HEK293T (cell line): Measurements from ENCODE around the gene SOCS6.
"Not testable (repeated sequence)": the region's sequence is repeated elsewhere in the genome, so short reads cannot be mapped to it uniquely, and the experiment has no call there.

Experiments
- BHLHE40 ChIP-seq: fragments of 450-650 bp; IDR thresholded peaks from 2 replicates; pipeline ENCODE4 v1.6.1; 2016; ENCODE audit warnings: mild to moderate bottlenecking, moderate library complexity, borderline replicate concordance
- FOXA1 ChIP-seq: fragments of 450-650 bp; IDR thresholded peaks from 2 replicates; pipeline ENCODE4 v1.6.1; 2016; ENCODE audit warnings: mild to moderate bottlenecking
- FOXM1 ChIP-seq: fragments of 450-650 bp; IDR thresholded peaks from 2 replicates; pipeline ENCODE4 v1.6.1; 2017; ENCODE audit warnings: mild to moderate bottlenecking, borderline replicate concordance
- L3MBTL2 ChIP-seq: fragments of 450-650 bp; conservative IDR thresholded peaks from 2 replicates; pipeline ENCODE4 v1.6.1; 2016; ENCODE audit warnings: mild to moderate bottlenecking
- LEF1 ChIP-seq: fragments of 450-650 bp; IDR thresholded peaks from 2 replicates; pipeline ENCODE4 v1.6.1; 2017; ENCODE audit warnings: mild to moderate bottlenecking, borderline replicate concordance
- TARDBP ChIP-seq: fragments of 450-650 bp; IDR thresholded peaks from 2 replicates; pipeline ENCODE4 v1.6.1; 2016
- ZNF384 ChIP-seq: fragments of 450-650 bp; IDR thresholded peaks from 2 replicates; pipeline ENCODE4 v1.6.1; 2016
- TF ChIP-seq, protein P1 (sequence below): fragments of 450-650 bp; IDR thresholded peaks from 2 replicates; pipeline ENCODE4 v1.6.1; 2016

DNA sequence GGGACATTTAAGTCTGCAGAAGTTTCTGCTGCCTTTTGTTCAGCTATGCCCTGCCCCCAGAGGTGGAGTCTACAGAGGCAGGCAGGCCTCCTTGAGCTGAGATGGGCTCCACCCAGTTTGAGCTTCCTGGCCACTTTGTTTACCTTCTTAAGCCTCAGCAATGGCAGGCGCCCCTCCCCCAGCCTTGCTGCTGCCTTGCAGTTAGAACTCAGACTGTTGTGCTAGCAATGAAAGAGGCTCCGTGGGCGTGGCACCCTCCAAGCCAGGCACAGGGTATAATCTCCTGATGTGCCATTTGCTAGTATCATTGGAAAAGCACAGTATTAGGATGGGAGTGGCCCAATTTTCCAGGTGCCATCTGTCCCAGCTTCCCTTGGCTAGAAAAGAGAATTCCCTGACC, 59.6 kb downstream of the SOCS6 start:
- not testable (repeated sequence) for TF ChIP-seq ZNF384, FOXA1, LEF1, BHLHE40, L3MBTL2, TARDBP, FOXM1
- TF ChIP-seq, protein P1, sequence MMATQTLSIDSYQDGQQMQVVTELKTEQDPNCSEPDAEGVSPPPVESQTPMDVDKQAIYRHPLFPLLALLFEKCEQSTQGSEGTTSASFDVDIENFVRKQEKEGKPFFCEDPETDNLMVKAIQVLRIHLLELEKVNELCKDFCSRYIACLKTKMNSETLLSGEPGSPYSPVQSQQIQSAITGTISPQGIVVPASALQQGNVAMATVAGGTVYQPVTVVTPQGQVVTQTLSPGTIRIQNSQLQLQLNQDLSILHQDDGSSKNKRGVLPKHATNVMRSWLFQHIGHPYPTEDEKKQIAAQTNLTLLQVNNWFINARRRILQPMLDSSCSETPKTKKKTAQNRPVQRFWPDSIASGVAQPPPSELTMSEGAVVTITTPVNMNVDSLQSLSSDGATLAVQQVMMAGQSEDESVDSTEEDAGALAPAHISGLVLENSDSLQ: not testable (repeated sequence)
